Epidermal melanocyte (primary cell): ENCODE data around the gene STARD5.
"Not testable (repeated sequence)": the region's sequence is repeated elsewhere in the genome, so short reads cannot be mapped to it uniquely, and the experiment has no call there.

ENCODE experiments used
- DNase-seq: peaks from one replicate; pipeline ENCODE4 v3.0.0; 2011; ENCODE audit warnings: low spot score; ENCODE audit not compliant: insufficient read length

The STARD5 gene

DNA sequence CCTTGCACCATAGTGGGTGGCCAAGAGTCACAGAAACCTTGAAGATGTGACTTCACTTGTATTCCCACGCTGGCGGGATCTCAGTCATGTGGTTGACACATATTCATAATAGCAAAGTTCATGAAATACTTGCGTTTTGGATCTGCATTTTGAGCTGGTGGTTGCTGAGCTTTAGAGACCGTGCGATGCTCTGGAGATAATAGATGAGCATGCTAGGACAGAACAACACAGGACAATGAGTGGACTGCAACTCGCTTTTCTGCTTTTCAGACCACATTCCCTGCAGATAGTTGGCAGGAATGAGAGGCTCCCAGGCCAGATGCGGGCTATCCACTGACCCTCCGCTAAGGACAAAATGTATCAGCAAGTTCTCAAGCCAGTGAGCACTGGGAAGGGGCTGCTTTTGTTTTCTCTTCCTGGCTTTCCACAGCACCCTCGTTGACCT is 13.8 kb upstream of the STARD5 start:
- no peak for DNase-seq

DNA sequence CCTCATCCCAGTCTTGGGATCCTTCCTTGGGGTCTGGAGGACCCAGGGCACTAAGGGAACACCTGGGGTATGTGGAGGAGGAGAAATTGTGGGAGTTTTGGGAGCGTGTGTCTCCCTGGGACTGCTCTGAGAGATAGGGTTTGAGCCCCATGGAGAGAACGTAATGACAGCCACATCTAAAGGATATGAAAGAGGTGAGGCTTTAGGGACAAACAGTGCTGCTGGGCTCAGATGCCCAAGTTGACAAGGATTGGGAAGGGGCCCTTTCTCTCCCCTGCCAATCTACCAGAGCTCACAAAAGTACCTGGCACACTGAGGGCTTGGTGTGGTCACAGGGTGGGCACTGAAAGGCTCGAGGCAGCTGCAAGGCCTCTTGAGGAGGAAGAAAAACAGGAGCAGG is 13.3 kb upstream of the STARD5 start:
- DNase-seq = no peak

DNA sequence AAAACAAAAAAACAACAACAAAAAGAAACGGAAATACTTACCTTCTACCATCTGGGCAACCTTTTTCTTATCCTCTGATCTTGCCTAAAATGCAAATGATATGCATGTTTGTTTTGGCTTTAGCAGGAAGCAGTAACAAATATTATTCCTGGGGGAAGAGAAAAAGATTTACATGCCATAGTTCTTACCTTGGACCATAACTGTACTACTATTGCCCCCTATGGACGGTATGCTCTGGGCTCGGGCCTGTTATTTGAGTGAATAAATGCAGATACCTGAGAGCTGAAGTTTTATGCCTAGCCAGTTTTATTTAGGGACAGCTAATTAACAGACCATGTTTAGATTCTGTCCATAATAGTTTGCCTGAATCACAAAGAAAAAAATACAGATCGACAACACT is 12.6 kb upstream of the STARD5 start:
- DNase-seq = no peak

DNA sequence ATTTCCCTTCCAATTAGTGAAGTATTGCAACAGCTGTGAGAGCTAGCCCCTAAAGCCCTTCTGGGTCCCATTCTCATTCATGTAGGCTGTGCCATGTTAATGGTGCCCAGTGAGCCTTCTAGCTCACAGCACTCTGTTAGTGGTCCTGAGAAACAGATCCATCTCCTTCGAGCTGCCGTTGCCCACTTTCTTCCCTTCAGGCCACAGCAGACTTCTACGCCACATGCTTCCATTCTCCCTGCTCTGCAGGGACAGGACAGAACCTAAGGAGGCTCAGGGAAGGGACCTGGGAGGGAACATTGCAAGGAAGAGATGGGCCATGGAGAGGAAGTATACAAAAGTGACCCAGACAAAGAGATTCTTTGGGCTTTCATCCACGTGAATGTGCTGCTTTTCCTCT is 11.7 kb upstream of the STARD5 start:
- DNase-seq = no peak

DNA sequence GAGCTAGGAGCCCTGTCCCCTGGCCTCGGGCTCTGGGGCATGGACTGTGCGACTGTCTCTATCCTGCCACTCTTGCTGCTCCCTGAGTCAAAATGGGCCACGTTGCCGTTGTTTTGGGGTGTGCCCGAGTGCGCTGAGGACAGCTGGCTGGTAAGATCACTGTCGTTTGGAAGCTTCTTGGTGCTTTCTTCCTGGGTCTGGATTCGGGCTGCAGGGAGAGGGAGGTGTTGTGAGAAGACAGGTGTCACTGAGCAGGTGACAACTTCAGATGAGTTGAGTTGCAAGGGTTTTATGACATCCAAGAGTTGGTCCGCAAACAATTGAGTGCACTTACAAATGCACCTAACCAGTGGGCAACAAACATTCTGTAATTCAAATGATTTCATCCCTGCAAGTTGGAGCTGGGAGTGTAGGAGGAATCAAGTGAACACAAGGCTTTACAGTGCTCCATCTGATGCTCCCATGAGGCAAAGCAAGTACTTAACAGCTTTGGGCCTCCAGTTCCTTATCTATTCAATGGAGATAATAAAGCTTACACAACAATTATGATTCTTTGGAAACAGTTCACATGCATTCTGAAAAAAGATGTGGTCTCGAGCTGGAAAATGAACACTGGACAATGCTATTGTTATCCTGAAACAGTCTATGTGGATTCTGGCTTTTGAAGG is 11.0 kb upstream of the STARD5 start:
- DNase-seq = no peak

DNA sequence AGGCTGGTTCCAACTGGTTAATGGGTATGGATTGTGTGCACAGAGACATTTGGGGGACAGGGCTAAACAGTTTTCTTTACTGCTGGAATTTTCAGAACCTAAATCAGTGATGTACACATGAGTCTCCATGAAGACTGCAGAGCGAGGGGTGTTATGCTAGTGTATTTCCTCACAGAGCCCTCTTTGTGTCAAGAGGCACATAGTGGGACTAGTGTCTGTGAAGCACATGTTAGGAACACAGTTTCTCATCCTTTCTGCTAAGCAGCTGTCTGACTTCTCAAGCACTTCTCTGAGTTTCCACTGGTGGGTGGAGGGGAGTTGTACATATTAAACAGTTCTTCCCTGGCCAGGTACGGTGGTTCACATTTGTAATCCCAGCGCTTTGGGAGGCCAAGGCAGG is 9.4 kb upstream of the STARD5 start:
- DNase-seq = no peak

DNA sequence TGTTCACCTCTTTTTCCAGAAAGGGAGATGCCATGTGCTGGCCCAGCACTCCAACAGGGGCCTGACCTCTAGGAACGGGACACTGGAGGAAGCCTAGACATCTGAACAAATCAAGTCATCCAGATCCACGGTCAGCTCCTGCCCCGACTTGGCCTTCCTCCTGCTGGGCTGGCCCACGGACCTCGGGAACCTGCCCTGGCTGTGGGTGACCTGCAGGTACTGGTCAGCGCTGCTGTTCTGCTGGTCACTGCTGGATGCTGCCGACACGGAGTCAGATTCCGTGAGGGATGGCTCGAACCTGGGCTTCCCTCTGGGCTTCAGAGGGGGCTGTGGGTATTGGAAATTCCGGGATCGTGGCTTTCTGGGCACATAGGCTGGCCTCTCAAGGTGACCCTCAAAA is 8.4 kb upstream of the STARD5 start:
- DNase-seq = no peak

DNA sequence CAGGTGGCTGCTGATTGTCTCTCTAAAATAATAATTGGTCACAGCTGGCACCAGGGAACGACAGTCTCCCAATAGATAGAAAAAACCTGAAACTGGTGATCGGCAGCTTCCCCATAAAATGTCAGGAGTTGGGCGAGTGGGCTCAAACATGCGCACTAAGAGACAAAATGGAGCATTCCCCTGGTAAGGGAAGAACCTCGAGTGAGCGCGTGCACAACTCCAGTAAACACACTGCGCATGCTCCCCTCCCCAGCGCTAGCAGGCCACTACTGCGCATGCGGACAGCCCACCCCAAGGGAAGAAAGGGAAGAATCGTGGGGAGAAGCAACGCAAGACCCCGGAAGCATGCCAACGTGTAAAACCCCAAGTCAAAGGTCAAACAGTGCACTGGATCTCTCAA is 7.7 kb upstream of the STARD5 start:
- no peak for DNase-seq

DNA sequence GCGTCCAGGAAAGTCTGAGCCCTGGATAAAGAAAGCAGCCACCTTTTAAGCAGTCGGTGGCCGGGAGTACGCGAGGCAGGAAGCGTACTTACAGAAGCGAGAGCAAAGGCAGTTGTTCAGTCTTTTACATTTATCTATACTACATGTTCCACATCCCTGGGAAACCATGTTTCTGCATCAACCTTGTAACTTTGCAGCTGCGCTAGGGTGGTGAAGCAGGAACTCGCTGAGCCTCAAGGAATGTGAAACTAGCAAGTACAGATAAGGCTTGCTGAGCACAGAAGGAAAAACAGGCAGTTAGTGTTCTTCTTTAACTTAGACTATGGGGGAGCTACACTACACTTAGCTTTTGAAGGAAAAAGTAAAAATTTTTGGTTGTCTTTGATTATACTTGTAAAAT is 7.2 kb upstream of the STARD5 start:
- not testable (repeated sequence) for DNase-seq

DNA sequence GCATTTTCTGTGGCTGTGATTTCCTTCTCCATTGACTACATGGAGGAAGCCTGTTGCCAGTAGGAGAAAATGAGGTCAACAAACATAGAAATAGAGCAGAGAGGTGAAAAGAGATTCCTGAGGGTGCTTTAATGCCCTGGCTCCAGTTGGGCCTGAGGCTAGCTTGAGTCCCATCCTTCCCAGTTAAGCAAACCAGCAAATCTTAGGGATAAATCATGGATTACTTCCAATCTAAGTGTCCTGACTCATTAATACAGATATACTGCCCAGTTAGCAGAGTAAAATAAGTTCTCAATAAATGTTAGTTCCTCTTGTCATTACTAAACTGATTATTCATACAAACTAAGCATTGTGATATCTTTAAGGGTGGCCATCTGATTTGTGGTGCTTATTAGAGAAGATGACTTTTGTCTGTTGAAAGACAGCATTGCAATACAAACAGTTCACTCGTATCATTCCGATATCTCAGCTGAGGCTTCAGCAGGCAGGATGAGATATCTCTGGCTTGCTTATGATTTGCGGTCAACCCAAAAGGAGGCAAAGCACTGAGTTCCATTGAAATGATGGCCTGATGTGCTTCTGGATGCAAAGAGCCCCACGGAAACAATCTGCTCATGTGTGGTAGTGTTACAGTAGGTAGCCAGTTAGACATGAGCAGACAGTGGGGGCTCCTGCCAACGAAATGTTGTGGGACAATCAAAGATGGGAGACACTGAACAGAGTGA is 6.6 kb upstream of the STARD5 start:
- DNase-seq = no peak

DNA sequence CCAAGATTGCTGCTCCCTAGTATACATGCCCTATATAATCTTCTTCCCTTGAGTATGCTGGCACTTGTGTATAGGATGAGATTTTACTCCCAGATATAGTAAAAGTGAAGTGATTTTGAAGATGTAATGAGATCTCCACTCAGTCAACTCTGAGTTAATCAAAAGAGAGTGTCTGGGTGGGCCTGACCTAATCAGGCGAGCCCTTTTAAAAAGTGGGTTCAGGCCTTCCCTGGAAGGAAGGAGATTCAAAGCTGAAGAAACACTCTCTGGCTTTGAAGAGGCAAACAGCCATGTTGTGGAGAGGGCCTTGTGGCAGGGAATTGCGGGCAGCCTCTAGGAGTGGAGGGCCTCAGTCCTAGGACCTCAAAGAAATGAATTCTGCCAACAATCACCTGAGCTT is 5.5 kb upstream of the STARD5 start:
- no peak for DNase-seq

DNA sequence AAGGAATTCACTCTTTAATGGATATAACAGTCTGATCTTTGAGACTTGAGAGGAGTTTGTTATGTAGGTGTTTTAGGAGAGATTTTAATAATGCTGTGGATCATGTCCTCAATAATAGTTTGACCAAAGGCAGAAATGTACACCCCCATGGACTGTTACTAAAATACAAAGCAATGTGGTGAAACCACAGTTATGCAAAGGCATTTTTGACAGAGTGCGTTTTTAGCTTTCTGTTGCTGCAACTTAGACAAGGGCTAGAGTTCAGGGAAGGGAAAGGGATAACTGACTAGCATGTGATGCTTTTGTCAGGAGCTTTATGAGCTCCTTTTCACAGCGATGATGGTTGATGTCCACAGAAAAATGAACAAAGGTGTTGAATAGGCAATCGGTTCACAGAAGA is 3.6 kb upstream of the STARD5 start:
- DNase-seq = no peak

DNA sequence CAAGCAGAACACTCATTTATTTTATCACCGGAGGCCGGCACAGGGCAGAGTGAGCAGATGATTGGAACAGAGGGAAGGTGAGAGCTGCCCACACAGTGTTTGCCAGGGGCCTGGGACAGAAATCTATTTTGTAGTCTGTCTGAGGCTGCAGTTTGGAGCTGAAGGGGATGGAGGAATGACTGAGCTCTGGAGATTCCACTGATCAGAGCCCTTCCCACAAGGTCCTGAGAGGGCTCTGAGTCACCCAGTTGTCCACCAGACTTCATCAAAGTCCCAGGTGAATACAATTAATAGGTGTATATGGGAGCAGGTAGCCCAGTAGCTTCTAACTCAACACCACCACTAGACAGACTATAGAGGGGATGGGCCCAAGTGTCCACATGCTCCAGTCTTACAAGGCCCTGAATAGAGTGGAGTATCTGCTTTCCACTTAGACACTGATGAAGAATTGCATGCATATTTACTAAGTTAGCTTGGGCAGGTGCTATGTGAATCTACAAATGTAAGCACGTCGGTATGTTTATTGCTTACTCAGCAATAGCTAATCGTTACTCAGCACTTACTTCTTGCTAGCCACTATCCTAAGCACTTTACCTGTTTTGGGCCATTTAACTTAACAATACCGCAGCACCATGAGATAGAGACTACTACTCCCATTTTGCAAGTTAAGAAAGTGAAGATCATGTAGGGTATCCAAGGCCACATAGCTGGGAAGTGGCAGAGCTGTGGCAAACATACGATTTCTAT is 2.7 kb upstream of the STARD5 start:
- DNase-seq = no peak

DNA sequence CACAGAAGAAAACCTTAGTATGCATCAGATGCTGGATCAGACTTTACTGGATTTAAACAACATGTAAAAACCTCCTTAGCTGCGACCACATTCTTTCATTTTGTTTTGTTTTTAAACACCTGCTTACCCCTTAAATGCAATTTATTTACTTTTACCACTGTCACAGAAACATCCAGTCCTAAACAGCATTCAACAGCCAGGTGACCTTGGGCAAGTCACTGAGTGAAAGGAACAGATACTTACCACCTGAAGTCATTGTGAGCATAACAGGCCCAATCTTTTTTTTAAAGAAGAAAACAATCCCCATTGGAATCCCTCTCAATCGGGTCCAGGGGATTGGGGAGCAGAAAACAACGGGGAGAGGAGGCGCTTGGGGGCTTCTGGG is 390 bp downstream of the STARD5 start:
- DNase-seq = no peak

DNA sequence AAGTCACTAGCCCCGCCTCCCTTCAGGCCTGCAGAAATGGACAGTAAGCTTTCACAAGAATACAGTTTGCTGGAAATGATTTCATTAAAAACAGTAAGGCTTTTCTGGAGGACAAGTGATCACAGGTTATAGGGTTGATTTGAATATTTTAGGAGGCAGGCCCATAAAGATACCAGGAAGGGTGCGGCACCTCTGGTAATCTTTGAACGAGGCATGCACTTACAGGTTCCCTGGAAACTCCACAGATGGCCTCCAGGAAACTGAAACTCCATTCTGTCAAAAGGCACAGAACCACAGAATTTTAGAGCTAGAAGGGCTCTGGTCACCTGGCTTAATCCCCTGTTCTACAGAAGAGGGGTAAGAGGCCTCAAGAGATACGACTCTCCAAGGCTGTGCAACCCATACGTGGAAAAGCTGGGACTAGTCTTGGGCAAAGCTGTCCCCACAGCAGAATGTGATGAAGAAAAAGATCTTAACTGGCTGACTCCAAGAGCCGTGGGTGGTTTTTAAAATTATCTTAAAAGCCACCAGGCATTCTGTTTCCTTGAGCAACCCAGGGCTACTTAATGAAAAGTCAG is 1.2 kb downstream of the STARD5 start:
- DNase-seq = no peak

DNA sequence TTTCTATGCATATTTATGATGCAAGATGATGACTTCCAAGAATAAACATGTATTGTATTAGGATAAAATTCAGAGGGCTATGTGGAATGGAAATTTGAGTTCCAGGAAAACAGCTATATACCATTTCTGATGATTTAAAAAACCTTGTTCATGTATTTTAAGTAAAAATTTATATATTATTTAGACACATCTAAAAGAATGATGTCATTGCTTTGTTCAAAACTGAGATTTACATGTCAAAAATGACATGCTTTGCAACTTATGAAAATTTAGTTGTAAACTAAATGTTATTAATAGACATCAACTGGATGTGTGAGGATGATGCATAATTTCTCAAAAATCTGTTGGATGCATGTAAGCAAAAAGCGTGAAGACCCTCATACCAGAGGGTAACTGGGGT is 2.3 kb downstream of the STARD5 start:
- no peak for DNase-seq

DNA sequence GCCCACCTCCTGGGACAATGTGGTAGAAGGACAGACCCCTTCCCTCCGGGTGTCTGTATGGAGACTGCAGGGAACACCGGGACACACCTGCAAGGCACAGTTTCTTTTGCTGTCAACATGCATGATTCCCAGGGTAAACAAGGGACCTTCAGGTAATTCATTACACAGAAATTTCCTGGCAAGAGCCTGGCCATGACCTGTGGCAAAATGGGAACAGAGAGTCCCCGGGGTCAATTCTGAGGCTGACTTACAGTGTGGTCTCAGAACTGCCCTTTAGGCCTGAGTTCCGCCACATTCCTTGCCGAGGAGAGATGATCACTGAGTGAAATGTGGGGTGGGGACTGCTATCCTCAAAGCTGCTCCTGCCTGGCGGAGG is 6.3 kb downstream of the STARD5 start:
- DNase-seq = no peak

DNA sequence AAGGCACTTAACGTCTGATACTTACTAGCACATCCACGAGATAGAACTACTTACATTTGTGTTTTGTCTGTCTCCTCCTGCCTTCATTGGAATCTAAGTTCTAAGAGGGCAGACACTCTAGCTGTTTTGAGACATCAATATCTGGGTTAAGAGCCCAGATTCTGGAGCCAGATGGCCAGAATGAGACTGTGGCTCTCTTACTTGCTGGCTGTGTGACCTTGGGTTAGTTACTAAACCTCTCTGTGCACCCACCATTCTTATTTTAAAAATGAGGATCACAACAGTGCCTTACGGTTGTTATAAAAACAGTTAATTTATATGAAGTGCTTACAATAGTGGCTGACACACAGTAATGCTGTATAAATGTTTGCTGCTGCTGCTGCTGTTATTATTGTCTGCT is 7.7 kb downstream of the STARD5 start:
- no peak for DNase-seq

DNA sequence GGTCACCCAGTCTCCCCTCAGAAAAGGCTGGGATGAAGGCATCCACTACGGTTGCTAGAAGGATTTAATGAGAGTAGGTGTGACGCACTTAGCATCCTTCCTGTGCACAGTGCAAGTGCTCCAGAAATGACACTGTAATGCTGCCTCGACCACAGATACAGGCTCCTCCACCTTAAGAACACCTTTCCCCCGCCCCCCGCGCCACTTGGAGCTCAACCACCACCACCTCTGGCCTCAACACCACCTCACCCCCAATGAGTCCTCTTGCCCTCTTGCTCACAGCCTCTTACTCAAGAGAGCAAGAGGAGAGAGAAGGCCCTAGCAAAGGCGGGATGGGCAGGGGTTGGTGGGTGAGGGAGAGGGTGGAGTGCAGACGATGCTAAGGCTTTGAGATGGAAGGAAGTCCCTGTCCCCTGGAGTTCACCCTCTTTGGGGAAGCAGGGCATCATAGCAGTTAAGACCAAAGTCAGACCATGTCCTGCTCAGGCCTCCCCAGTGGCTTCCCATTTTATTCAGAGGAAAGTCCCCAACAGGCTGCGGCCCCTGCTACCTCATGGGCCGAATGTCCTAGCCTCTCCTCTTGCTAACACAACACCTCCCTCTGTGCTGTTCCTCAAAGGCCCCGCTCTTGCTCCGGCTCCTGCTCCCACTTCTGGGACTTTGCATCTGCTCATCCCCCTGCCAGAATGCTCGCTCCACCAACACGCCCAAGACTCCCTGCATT is 8.3 kb downstream of the STARD5 start:
- DNase-seq = no peak

DNA sequence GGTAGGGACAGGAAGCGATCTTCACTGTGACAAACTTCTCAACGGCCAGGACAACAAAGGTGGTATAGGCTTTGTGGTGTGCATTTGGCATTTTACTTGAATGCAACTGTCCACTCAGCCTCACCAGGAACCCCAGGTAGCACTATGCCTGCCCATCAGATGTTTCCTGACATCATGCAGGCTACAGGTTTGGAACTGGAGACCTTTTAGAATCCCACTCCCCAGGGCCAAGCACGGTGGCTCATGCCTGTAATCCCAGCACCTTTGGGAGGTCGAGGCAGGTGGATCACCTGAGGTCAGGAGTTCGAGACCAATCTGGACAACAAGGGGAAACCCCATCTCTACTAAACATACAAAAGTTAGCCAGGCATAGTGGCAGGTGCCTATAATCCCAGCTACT is 9.6 kb downstream of the STARD5 start:
- DNase-seq = no peak

DNA sequence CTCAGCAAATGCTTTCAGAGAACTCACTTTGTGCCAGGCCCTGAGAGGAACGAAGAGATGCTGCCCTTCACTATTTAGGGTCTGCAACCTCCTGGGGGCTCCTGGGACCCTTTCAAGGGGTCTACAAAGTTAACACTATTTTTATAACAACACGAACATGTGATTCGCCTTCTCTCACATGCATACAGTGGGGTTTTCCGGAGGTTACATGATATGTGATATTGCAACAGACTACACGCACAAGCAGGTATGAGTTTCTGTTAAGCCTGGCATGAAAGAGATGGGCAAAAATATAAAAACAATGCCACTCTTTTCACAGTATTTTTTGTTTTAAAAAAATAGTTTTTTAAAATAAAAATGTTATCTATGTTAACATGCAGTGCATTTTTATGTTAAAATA is 10.3 kb downstream of the STARD5 start:
- no peak for DNase-seq
